Activated CD8-positive, alpha-beta memory T cell treated with anti-CD3 and anti-CD28 coated beads for 48 hours (primary cell): Measurements from ENCODE around the gene PARN.
"Not testable (repeated sequence)": the region's sequence is repeated elsewhere in the genome, so short reads cannot be mapped to it uniquely, and the experiment has no call there.

Source experiments
- DNase-seq, 3 experiments: peaks; one replicate each; pipeline ENCODE4 v3.0.0-alpha.2; 2020; ENCODE audit warnings: low read depth in 2 of 3, low spot score in 2 of 3

The PARN gene

GRCh38 chr16:14444979-14445810 lies 184.9 kb downstream of the PARN start:
- no peak for DNase-seq

- DNase-seq: not testable (repeated sequence)
Measured at GRCh38 chr16:14441533-14441932, 188.5 kb downstream of the PARN start.

GRCh38 chr16:14438256-14438655 lies 191.8 kb downstream of the PARN start:
- no peak for DNase-seq

GRCh38 chr16:14437426-14437825 lies 192.6 kb downstream of the PARN start:
- DNase-seq: no peak

- DNase-seq: no peak
Measured at GRCh38 chr16:14436401-14436955, 193.6 kb downstream of the PARN start.

- no peak for DNase-seq
Measured at GRCh38 chr16:14434860-14435259, 195.2 kb downstream of the PARN start.

GRCh38 chr16:14428971-14429637 lies 201.0 kb downstream of the PARN start:
- not testable (repeated sequence) for DNase-seq

- no peak for DNase-seq
Measured at GRCh38 chr16:14428043-14428442, 202.0 kb downstream of the PARN start.

- no peak for DNase-seq
Measured at GRCh38 chr16:14427371-14427948, 202.6 kb downstream of the PARN start.

- no peak for DNase-seq
Measured at GRCh38 chr16:14424595-14424994, 205.5 kb downstream of the PARN start.

GRCh38 chr16:14423344-14423743 lies 206.7 kb downstream of the PARN start:
- DNase-seq: no peak

- no peak for DNase-seq
Measured at GRCh38 chr16:14420721-14421488, 209.2 kb downstream of the PARN start.

- not testable (repeated sequence) for DNase-seq
Measured at GRCh38 chr16:14420243-14420642, 209.8 kb downstream of the PARN start.

- no peak for DNase-seq
Measured at GRCh38 chr16:14419817-14420216, 210.2 kb downstream of the PARN start.

- DNase-seq: no peak
Measured at GRCh38 chr16:14418795-14419225, 211.2 kb downstream of the PARN start.

GRCh38 chr16:14416184-14416583 lies 213.9 kb downstream of the PARN start:
- no peak for DNase-seq

GRCh38 chr16:14415291-14415690 lies 214.8 kb downstream of the PARN start:
- DNase-seq: no peak

- no peak for DNase-seq
Measured at GRCh38 chr16:14409563-14409962, 220.5 kb downstream of the PARN start.

- DNase-seq: no peak
Measured at GRCh38 chr16:14407786-14408399, 222.2 kb downstream of the PARN start.
